ENCODE measurements around the gene RAB7A.

The RAB7A gene

GRCh38 chr3:128851601-128852000 lies 125.6 kb downstream of the RAB7A start:
- DNase-seq (ENCODE audit: low read depth) = no peak

- DNase-seq (ENCODE audit: low read depth) = no peak
Observed at GRCh38 chr3:128853826-128854225, 127.8 kb downstream of the RAB7A start.

GRCh38 chr3:128854475-128854874 lies 128.5 kb downstream of the RAB7A start:
- no peak for DNase-seq (ENCODE audit: low read depth)

GRCh38 chr3:128855569-128855968 lies 129.6 kb downstream of the RAB7A start:
- DNase-seq (ENCODE audit: low read depth) = no peak

GRCh38 chr3:128858167-128858566 lies 132.2 kb downstream of the RAB7A start:
- DNase-seq (ENCODE audit: low read depth) = no peak

GRCh38 chr3:128859630-128860029 lies 133.6 kb downstream of the RAB7A start:
- no peak for DNase-seq (ENCODE audit: low read depth)

GRCh38 chr3:128861491-128861890 lies 135.5 kb downstream of the RAB7A start:
- DNase-seq (ENCODE audit: low read depth) = no peak

- no peak for DNase-seq (ENCODE audit: low read depth)
Observed at GRCh38 chr3:128863560-128863959, 137.6 kb downstream of the RAB7A start.

Data from GM04503 (cell line).